Cardiac muscle cell (in vitro differentiated cells and primary cell): ENCODE results near the gene ANKRD18B. TPM values are rescaled to one million over a fixed set of nuclear protein-coding genes. Genes with fewer than 3 reads are reported as not detected.
"Not testable (repeated sequence)": the region's sequence is repeated elsewhere in the genome, so short reads cannot be mapped to it uniquely, and the experiment has no call there.

ENCODE experiments used
- DNase-seq, 2 donors: peaks; one replicate each; pipeline versions ENCODE4 v3.0.0 to v3.0.0-alpha.2; 2010 to 2017; ENCODE audit warnings: low read depth in 1 of 2, low spot score in 1 of 2
- H3K27ac ChIP-seq: fragments of 200-600 bp; sonication (generic); 2 replicates; pipeline ENCODE4 v1.5.1; 2016
- H3K27me3 ChIP-seq: fragments of 200-600 bp; sonication (generic); 2 replicates; pipeline ENCODE4 v1.6.0; 2016; ENCODE audit warnings: control low read depth
- H3K36me3 ChIP-seq: fragments of 200-600 bp; sonication (generic); 2 replicates; pipeline ENCODE4 v1.5.1; 2016; ENCODE audit warnings: control low read depth
- H3K4me1 ChIP-seq: fragments of 200-600 bp; sonication (generic); 2 replicates; pipeline ENCODE4 v1.8.1; 2017; ENCODE audit warnings: low read depth, mild to moderate bottlenecking, mixed run types
- H3K4me3 ChIP-seq: fragments of 200-600 bp; sonication (generic); 2 replicates; pipeline ENCODE4 v1.5.1; 2016; ENCODE audit warnings: mild to moderate bottlenecking
- H3K9me3 ChIP-seq: fragments of 200-600 bp; sonication (generic); 2 replicates; pipeline ENCODE4 v1.5.1; 2017; ENCODE audit warnings: low read depth, mild to moderate bottlenecking, control low read depth
- polyA plus RNA-seq: library from polyadenylated mRNA; unstranded; fragments of >200 nt; fragmentation: Nextera tagmentation; extraction: Ambion mirVana; gene quantifications from 2 replicates; pipeline ENCODE4 v1.2.1, GENCODE V29; 2016
- total RNA-seq: library from RNA; depleted of rRNA; stranded (reverse); fragments of >200 nt; gene quantifications from 2 replicates; pipeline ENCODE4 v1.2.3, GENCODE V29; 2016
- TF ChIP-seq, protein P1 (sequence below): IDR thresholded peaks from 2 replicates; pipeline ENCODE4 v1.5.1; 2012; ENCODE audit warnings: low read depth, mild to moderate bottlenecking, low read length

Gene ANKRD18B
- total and polyA plus RNA-seq, 2 experiments from 2014 or later: 0.80 to 1.8 TPM

DNA sequence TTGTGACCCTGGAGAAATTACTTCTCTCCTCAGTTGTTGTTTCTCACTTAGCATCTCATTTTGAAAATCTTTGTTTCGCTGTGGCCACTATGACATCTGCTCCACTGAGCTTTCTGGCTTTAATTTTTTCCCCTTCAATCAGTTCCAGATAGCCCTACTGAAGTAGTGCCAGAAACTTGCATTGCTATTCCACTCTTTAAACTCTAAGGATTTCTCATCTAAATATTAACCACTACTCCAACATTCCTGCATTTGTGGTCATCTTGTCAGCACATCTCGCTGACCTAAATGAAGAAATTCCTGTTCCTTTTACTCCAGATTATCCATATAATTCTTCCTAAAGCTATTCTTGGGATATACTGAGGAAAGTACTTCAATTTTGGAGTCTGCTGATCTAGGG, 35.0 kb upstream of the ANKRD18B start:
- Histone ChIP-seq H3K9me3 (no peaks in the 10 kb centered on the region), H3K27me3 (no peaks in the 10 kb centered on the region), H3K4me1 (no peaks in the 10 kb centered on the region), H3K4me3 (no peak overlapping the region), H3K27ac (no peak overlapping the region), H3K36me3 (no peaks in the 10 kb centered on the region)
- TF ChIP-seq, protein P1, sequence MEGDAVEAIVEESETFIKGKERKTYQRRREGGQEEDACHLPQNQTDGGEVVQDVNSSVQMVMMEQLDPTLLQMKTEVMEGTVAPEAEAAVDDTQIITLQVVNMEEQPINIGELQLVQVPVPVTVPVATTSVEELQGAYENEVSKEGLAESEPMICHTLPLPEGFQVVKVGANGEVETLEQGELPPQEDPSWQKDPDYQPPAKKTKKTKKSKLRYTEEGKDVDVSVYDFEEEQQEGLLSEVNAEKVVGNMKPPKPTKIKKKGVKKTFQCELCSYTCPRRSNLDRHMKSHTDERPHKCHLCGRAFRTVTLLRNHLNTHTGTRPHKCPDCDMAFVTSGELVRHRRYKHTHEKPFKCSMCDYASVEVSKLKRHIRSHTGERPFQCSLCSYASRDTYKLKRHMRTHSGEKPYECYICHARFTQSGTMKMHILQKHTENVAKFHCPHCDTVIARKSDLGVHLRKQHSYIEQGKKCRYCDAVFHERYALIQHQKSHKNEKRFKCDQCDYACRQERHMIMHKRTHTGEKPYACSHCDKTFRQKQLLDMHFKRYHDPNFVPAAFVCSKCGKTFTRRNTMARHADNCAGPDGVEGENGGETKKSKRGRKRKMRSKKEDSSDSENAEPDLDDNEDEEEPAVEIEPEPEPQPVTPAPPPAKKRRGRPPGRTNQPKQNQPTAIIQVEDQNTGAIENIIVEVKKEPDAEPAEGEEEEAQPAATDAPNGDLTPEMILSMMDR: no peak
- DNase-seq: peak in 1 of 2 donors; percentile 74

DNA sequence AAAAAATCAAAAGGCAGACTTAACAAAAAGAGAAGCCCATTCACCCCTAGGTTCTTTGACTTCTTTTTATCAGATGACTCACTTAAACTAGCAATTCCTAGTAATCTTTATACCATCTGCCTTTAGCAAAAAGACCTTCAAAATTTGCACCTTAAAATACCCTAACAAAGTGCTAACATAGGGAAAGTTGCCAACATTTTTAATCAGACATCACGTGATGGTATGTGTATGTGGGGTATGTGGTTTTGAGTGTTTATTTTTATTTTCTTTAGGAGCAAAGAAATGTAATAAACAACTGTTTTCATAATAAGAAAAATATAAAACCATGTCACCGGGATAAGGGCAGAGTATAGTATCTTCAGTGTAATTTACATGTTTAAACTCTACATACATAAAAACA, 30.2 kb upstream of the ANKRD18B start:
- DNase-seq: peak in 1 of 2 donors; percentile 13
- not testable (repeated sequence) for H3K27ac ChIP-seq, H3K36me3 ChIP-seq, H3K27me3 ChIP-seq, H3K9me3 ChIP-seq, H3K4me1 ChIP-seq, H3K4me3 ChIP-seq

DNA sequence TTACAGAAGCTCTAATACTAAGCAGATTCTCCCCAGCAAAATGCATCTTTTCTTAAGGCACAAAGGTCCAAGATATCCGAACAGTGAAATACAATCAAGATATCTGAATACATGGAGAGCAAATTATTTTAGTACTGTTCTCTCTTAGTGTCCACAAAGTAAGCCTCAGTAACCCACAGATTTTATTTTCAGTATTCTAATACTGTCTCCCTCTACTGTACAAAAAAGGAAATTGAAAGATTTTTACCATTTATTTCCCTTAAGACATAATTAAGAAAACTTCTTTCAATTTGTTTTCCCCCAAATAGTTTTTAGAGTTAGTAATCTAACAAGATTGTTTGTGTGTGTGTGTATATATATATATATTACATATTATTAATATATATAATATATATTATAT, 25.7 kb upstream of the ANKRD18B start:
- no peaks in the 10 kb centered on the region for H3K9me3 ChIP-seq
- H3K27ac ChIP-seq: no peak overlapping the region
- DNase-seq: peak in 1 of 2 donors; percentile 23
- peaks cover 5% of the 10 kb centered on the region for H3K27me3 ChIP-seq
- H3K4me1 ChIP-seq: no peaks in the 10 kb centered on the region
- H3K36me3 ChIP-seq: no peaks in the 10 kb centered on the region
- TF ChIP-seq, protein P1: peak; percentile 35
- no peak overlapping the region for H3K4me3 ChIP-seq

DNA sequence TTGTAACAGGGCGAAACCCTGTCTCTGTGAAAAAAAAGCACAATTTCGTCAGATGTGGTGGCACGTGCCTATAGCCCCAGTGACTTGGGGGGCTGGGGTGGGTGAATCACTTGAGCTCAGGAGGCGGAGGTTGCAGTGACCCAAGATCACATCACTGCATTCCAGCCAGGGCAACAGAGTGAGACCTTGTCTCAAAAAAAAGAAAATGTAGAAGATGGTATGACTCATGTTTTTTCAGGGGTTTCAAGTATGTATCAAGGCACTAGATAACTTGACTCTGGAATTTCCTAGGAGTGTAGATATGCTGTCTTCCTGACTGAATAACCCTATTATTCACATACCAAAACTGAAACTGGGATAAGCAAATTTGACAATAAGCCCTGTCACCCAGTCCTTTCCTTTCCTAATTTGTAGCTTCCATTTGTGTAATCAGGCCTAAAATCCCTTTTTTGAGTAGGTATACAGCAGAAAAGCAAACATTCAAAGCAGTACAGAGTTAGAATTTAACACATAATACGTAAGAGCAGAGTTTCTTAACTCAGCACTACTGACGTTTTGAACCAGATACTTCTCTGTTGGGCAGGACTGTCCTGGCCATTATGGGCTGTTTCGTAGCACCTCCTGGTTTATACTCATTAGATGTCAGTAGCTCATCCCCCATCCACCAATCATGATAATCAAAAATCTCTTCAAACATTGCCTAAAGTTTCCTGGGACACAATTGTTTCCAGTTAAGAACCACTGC, 17.3 kb upstream of the ANKRD18B start:
- no peak overlapping the region for H3K27ac ChIP-seq
- no peaks in the 10 kb centered on the region for H3K36me3 ChIP-seq
- H3K27me3 ChIP-seq: no peaks in the 10 kb centered on the region
- DNase-seq: peak in 1 of 2 donors; percentile 96
- no peak overlapping the region for H3K4me3 ChIP-seq
- no peaks in the 10 kb centered on the region for H3K9me3 ChIP-seq
- TF ChIP-seq, protein P1: no peak
- H3K4me1 ChIP-seq: no peaks in the 10 kb centered on the region

DNA sequence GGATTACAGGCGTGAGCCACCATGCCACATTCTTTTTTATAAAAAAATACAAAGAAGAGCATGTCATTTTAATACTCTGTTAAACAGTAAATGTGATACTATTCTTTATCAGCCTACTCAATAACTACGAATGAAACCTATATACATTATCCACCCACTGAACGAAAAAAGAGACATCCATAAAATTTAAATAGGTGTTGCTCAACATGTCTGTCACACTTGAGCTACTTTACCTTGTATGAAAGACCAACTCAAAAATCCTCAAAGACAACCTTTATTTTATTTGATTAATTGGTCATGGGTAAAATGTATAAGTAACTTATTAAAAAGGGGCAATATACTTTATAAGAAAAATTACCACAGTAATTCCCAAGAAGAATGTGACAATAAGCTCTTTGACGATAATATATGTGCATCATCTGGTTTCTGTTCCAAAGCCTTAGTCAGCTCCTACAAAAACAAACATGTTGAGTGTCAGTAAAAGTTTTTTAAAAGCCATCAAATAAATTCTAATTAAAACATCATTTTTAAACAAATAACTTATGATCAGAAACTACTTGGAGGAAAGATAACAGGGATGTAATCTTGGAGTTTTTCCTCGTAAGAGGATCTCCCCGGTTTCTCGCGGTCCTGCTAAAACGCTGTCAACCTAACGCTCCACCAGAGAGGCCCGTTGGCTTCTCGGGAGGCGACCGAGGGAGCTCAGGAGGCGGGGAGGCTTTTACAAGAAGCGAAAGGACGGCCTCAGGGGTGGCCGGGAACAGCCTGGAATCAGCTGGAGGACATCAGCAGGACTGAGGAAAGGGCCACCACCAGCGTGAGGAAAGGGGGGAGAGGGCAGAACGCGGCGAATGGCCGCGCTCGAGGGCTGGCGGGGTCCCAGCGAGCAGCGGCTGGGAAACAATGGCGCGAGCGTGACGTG, 13.5 kb upstream of the ANKRD18B start:
- Histone ChIP-seq H3K36me3 (no peaks in the 10 kb centered on the region), H3K27ac (peak overlapping the region; percentile 48), H3K4me1 (no peaks in the 10 kb centered on the region), H3K4me3 (peak overlapping the region; percentile 22), H3K9me3 (no peaks in the 10 kb centered on the region), H3K27me3 (no peaks in the 10 kb centered on the region)
- DNase-seq: peak; percentile 36 to 72
- TF ChIP-seq, protein P1: no peak

DNA sequence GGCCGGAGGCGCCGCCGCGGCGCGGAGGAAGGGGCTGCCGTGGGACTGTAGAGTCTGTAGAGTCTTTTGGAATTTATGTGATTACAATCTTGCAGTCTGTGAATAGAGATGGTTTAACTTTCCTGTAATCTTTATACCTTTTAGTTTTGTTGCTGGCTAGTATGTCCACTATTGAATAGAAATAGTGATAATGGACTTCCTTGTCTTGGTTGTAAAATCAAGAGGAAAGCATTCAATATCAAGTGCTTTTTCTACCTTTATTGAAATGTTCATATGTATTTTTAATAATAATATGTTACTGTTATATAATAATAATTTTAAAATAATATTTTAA, 12.9 kb upstream of the ANKRD18B start:
- DNase-seq, H3K9me3 ChIP-seq, H3K4me1 ChIP-seq, H3K36me3 ChIP-seq, H3K27me3 ChIP-seq: not testable (repeated sequence)
- Histone ChIP-seq H3K4me3 (peak overlapping the region; percentile 22), H3K27ac (peak overlapping the region; percentile 48)

DNA sequence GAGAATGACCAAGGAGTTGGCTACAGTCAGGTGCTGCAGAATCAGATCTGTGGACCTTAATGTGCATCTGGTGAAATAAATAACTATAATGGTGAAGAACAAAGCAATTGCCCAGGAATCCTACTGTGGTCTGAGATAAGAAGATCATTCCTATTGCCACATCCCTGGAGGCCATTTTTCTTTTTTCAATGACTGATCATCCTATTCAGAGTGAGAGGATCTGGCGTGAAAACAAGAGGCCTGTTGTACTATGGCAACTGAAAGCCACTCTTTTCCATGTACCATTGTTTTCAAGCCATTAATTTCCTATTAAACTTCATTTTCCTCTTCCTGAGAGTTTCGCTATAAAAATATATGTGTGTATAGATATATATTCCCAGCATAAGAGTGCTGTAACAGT, 11.5 kb upstream of the ANKRD18B start:
- H3K36me3 ChIP-seq, H3K4me1 ChIP-seq, H3K9me3 ChIP-seq, H3K4me3 ChIP-seq, H3K27me3 ChIP-seq, H3K27ac ChIP-seq: not testable (repeated sequence)
- peak in 1 of 2 donors; percentile 35 for DNase-seq

DNA sequence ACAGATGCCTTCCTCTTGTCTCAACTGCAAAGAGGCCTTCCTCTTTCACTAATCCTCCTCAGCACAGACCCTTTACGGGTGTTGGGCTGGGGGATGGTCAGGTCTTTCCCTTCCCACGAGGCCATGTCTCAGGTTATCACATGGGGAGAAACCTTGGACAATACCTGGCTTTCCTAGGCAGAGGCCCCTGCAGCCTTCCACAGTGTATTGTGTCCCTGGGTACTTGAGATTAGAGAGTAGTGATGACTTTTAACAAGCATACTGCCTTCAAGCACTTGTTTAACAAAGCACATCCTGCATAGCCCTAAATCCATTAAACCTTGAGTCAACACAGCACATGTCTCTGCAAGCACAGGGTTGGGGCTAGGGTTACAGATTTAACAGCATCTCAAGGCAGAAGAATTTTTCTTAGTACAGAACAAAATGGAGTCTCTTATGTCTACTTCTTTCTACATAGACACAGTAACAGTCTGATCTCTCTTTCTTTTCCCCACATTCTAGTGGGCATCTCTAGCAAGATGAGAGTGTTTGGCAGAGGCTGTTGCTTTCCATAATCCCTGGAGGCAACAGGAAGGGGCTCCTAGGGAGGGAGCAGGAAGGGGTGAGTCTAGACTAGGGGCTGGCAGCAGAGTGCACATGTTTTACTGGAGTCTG, 8.6 kb upstream of the ANKRD18B start:
- not testable (repeated sequence) for DNase-seq

DNA sequence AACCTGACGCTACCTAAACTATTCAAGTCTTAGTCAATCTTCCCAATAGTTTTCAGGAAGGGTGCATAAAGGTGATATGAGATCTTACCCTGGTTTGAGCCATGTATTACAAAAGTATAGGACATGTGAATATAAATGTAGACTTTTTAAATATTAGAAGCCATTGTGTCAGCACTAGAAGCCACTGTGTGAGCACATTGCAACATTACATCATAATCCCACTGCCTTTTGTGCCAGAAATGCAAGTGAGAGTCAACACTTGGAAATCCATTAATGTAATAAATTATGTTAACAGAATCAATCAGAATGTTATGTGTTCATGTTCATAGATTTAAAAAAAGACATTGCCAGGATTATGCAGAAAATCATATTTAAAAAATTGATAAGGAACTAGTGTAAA, 7.7 kb upstream of the ANKRD18B start:
- not testable (repeated sequence) for H3K4me1 ChIP-seq, DNase-seq, H3K4me3 ChIP-seq, H3K36me3 ChIP-seq, H3K27me3 ChIP-seq, H3K27ac ChIP-seq, H3K9me3 ChIP-seq

More for the DNA sequence above, 8.6 kb upstream of the ANKRD18B start:
- not testable (repeated sequence) for H3K27me3 ChIP-seq, H3K4me1 ChIP-seq, H3K36me3 ChIP-seq, H3K4me3 ChIP-seq, H3K27ac ChIP-seq, H3K9me3 ChIP-seq
